ENCODE data around the gene MGLL.

- TF ChIP-seq EZH2 (IDR thresholded peaks at IDR 0.05; ENCODE audit: borderline replicate concordance, low read length) (no peak), CTCF (IDR thresholded peaks at IDR 0.05; ENCODE audit: low read length) (no peak)
These were observed 95.4 kb downstream of the MGLL start for GRCh38 chr3:127726894-127727293.

Measured in OCI-LY1 (cell line).